ENCODE data around the gene CHST12. TPM values are rescaled to one million over a fixed set of nuclear protein-coding genes. Genes with fewer than 3 reads are reported as not detected.

The CHST12 gene
- total RNA-seq, 2 experiments from 2014 or later, result 3.9 to 43.4 TPM

DNA sequence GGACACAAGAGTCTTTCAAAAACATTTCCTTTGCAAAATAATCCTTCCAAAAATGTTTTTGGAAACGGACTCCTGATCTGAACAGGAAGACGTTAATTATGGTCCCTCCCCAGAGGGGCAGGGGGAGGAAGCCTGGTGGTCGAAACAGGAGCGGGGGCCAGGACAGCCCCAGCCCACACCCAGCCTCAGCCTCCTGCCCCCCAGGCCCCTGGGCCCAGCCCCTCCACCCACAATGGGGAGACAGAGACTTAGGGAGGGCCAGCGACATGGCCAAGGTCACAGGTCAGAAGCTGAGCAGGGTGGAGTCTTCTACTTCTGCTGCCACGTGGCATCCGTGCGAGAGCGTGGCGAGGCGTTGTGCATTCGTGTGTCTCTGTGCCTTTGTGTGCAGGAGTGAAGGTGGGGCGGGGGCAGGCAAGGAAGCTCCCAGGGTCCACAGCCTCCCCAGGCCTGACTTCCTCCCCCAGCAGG lies 86.8 kb downstream of the CHST12 start:
- Histone ChIP-seq H4K20me1 (ENCODE audit: insufficient read depth, low read length) (no peaks in the 10 kb centered on the region), H3K4me2 (ENCODE audit: low read length) (no peak overlapping the region), H3K9me2 (ENCODE audit: insufficient read depth, low read length) (no peaks in the 10 kb centered on the region), H3K4me3 (ENCODE audit: low read depth, low read length, poor library complexity, severe bottlenecking) (no peak overlapping the region), H3K4me1 (ENCODE audit: insufficient read depth, low read length, poor library complexity, severe bottlenecking) (no peaks in the 10 kb centered on the region), H3K9me3 (ENCODE audit: low read length) (no peaks in the 10 kb centered on the region), H3K36me3 (ENCODE audit: insufficient read depth, low read length) (no peaks in the 10 kb centered on the region), H3K79me2 (ENCODE audit: insufficient read depth, low read depth, low read length) (no peaks in the 10 kb centered on the region), H2AFZ (ENCODE audit: low read length) (no peak overlapping the region), H3K27ac (ENCODE audit: low read depth, low read length, poor library complexity, severe bottlenecking) (no peak overlapping the region)
- no TSS peak for BruUV-seq (replicated peaks)
- POLR2A ChIA-PET, result no interaction called here
- intact Hi-C loops (cut with micrococcal nuclease; ENCODE audit: unreplicated experiment), result no loop called here
- no peak for DNase-seq (ENCODE audit: low spot score)
- TF ChIP-seq EZH2phosphoT487 (IDR thresholded peaks at IDR 0.05; ENCODE audit: borderline replicate concordance, low read depth, low read length), result no peak
- TF ChIP-seq, protein P1, sequence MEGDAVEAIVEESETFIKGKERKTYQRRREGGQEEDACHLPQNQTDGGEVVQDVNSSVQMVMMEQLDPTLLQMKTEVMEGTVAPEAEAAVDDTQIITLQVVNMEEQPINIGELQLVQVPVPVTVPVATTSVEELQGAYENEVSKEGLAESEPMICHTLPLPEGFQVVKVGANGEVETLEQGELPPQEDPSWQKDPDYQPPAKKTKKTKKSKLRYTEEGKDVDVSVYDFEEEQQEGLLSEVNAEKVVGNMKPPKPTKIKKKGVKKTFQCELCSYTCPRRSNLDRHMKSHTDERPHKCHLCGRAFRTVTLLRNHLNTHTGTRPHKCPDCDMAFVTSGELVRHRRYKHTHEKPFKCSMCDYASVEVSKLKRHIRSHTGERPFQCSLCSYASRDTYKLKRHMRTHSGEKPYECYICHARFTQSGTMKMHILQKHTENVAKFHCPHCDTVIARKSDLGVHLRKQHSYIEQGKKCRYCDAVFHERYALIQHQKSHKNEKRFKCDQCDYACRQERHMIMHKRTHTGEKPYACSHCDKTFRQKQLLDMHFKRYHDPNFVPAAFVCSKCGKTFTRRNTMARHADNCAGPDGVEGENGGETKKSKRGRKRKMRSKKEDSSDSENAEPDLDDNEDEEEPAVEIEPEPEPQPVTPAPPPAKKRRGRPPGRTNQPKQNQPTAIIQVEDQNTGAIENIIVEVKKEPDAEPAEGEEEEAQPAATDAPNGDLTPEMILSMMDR (conservative IDR thresholded peaks at IDR 0.05; ENCODE audit: low read length), result no peak
- CTCF ChIA-PET (ENCODE audit: unreplicated experiment), result no interaction called here

GRCh38 chr7:2492038-2492437 lies 88.6 kb downstream of the CHST12 start:
- TF ChIP-seq, protein P1 (conservative IDR thresholded peaks at IDR 0.05; ENCODE audit: low read length), result no peak
- TF ChIP-seq EZH2phosphoT487 (IDR thresholded peaks at IDR 0.05; ENCODE audit: borderline replicate concordance, low read depth, low read length), result no peak
- no peaks in the 10 kb centered on the region for H3K79me2 ChIP-seq (ENCODE audit: insufficient read depth, low read depth, low read length)
- no peak overlapping the region for H3K4me3 ChIP-seq (ENCODE audit: low read depth, low read length, poor library complexity, severe bottlenecking)
- H4K20me1 ChIP-seq (ENCODE audit: insufficient read depth, low read length), result no peaks in the 10 kb centered on the region
- DNase-seq (ENCODE audit: low spot score), result no peak
- CTCF ChIA-PET (ENCODE audit: unreplicated experiment), result no interaction called here
- no peak overlapping the region for H2AFZ ChIP-seq (ENCODE audit: low read length)
- H3K4me2 ChIP-seq (ENCODE audit: low read length), result no peak overlapping the region
- H3K9me2 ChIP-seq (ENCODE audit: insufficient read depth, low read length), result no peaks in the 10 kb centered on the region
- POLR2A ChIA-PET, result no interaction called here
- intact Hi-C loops (cut with micrococcal nuclease; ENCODE audit: unreplicated experiment), result no loop called here
- no peaks in the 10 kb centered on the region for H3K36me3 ChIP-seq (ENCODE audit: insufficient read depth, low read length)
- BruUV-seq (replicated peaks), result no TSS peak
- H3K4me1 ChIP-seq (ENCODE audit: insufficient read depth, low read length, poor library complexity, severe bottlenecking), result no peaks in the 10 kb centered on the region
- H3K27ac ChIP-seq (ENCODE audit: low read depth, low read length, poor library complexity, severe bottlenecking), result no peak overlapping the region
- H3K9me3 ChIP-seq (ENCODE audit: low read length), result no peaks in the 10 kb centered on the region

DNA sequence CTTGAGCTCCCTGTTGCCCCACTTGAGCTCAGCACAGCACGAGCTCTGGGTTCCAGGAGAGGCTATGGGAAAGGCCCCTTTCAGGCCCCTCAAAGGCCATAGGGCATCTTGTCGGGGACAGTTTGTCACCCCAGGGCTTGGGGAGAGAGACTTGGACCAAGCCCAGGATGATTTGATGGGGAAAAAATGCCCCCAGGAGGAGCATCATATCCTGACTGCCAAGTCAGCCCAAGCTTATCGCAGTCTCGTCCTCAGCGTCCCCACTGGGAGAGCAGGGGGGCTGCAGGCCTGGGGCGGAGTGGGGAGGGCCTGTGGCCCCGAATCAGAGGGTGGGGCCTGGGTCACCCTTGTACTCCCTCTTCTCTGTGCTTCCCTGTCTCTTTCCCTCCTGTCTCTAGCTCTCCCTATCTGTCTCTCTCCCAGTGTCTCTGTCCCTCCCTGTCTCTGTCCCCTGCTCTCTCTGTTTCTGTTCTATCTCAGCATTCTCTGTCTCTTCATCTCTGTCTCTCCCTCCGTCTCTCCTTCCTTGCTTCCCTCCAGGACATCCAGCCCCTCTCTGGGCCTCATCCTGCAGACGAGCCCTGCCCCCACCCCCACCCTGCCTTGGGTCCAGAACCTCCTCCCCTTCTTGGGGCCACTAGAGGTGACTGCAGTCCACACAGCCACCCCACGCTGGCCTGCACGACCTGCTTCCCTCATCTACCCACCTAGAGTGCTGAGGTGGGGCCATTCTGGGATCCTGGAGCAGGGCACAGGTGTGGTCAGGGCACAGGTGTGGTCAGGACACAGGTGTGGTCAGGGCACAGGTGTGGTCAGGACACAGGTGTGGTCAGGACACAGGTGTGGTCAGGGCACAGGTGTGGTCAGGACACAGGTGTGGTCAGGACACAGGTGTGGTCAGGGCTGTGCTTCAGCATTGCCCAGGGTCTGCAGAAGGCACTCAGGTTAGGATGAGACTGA lies 90.1 kb downstream of the CHST12 start:
- H3K4me1 ChIP-seq (ENCODE audit: insufficient read depth, low read length, poor library complexity, severe bottlenecking), result no peaks in the 10 kb centered on the region
- H3K9me3 ChIP-seq (ENCODE audit: low read length), result no peaks in the 10 kb centered on the region
- H2AFZ ChIP-seq (ENCODE audit: low read length), result no peak overlapping the region
- no peaks in the 10 kb centered on the region; the same call in 1 of the 2 replicates for H4K20me1 ChIP-seq (ENCODE audit: insufficient read depth, low read length)
- H3K4me3 ChIP-seq (ENCODE audit: low read depth, low read length, poor library complexity, severe bottlenecking), result no peak overlapping the region
- ChIA-PET POLR2A (interaction anchor here (0.6 kb wide), 1 partner anchor 8 kb away, joined by 3 read pairs; no protein-coding TSS in a partner anchor), CTCF (ENCODE audit: unreplicated experiment) (no interaction called here)
- no peak for DNase-seq (ENCODE audit: low spot score)
- no peak overlapping the region for H3K4me2 ChIP-seq (ENCODE audit: low read length)
- no peaks in the 10 kb centered on the region for H3K36me3 ChIP-seq (ENCODE audit: insufficient read depth, low read length)
- TF ChIP-seq, protein P1 (conservative IDR thresholded peaks at IDR 0.05; ENCODE audit: low read length), result no peak
- TF ChIP-seq EZH2phosphoT487 (IDR thresholded peaks at IDR 0.05; ENCODE audit: borderline replicate concordance, low read depth, low read length), result no peak
- no peak overlapping the region for H3K27ac ChIP-seq (ENCODE audit: low read depth, low read length, poor library complexity, severe bottlenecking)
- intact Hi-C loops (cut with micrococcal nuclease; ENCODE audit: unreplicated experiment), result no loop called here
- BruUV-seq (replicated peaks), result no TSS peak
- H3K79me2 ChIP-seq (ENCODE audit: insufficient read depth, low read depth, low read length), result no peaks in the 10 kb centered on the region
- H3K9me2 ChIP-seq (ENCODE audit: insufficient read depth, low read length), result no peaks in the 10 kb centered on the region
